Kidney (tissue), 14 donors: ENCODE measurements around the gene ALKBH5. TPM values are rescaled to one million over a fixed set of nuclear protein-coding genes. Genes with fewer than 3 reads are reported as not detected.

Experiments used
- DNase-seq, 5 donors: peaks; one replicate each; pipeline ENCODE4 v3.0.0-alpha.2; 2013 to 2020
- FAIRE-seq: peaks from 2 replicates; lab custom pipeline; 2012; peaks lifted over from hg19 to GRCh38; lab: Jason Lieb, UNC
- H3K27ac ChIP-seq, 2 donors: one replicate each; pipeline ENCODE4 v1.7.0; 2013; ENCODE audit warnings: low read depth in 2 of 2, low read length in 2 of 2, inconsistent platforms in 1 of 2
- H3K27me3 ChIP-seq: one replicate; pipeline ENCODE4 v1.7.1; 2013; ENCODE audit warnings: low read length, inconsistent platforms; ENCODE audit not compliant: control insufficient read depth, insufficient read depth
- H3K36me3 ChIP-seq, 3 donors: one replicate each; pipeline versions ENCODE4 v1.7.0 to v1.7.1; 2013; ENCODE audit warnings: low read length in 3 of 3, control low read depth in 1 of 3, inconsistent platforms in 1 of 3; ENCODE audit not compliant: insufficient read depth in 3 of 3, control insufficient read depth in 2 of 3
- H3K4me1 ChIP-seq, 3 donors: one replicate each; pipeline versions ENCODE4 v1.7.0 to v1.7.1; 2013; ENCODE audit warnings: low read length in 3 of 3, inconsistent platforms in 1 of 3, low read depth in 1 of 3; ENCODE audit not compliant: control insufficient read depth in 2 of 3, insufficient read depth in 2 of 3
- H3K4me3 ChIP-seq, 3 donors: one replicate each; pipeline versions ENCODE4 v1.7.0 to v1.8.1; 2013; ENCODE audit warnings: low read length in 3 of 3, control low read depth in 1 of 3, inconsistent platforms in 1 of 3
- H3K9ac ChIP-seq, 3 donors: one replicate each; pipeline versions ENCODE4 v1.7.0 to v1.7.1; 2013; ENCODE audit warnings: low read length in 3 of 3, control low read depth in 1 of 3, inconsistent platforms in 1 of 3
- H3K9me3 ChIP-seq, 3 donors: one replicate each; pipeline versions ENCODE4 v1.7.0 to v1.7.1; 2013; ENCODE audit warnings: low read length in 3 of 3, control low read depth in 1 of 3, inconsistent platforms in 1 of 3; ENCODE audit not compliant: control insufficient read depth in 2 of 3, insufficient read depth in 1 of 3
- intact Hi-C: fragments of 100-400 bp; cut with DNase I; formaldehyde crosslinking; loops from one replicate; pipeline ENCODE4 v1.11.1; 2022
- polyA plus RNA-seq: library from polyadenylated mRNA; stranded (reverse); fragments of 350-450 nt; fragmentation: Illumina TruSeq; extraction: RNeasy Lipid Tissue Mini Kit (QIAGEN cat#74804); gene quantifications from one replicate; pipeline ENCODE4 v1.2.3, GENCODE V29; 2014; ENCODE audit warnings: low read depth, low replicate concordance; ENCODE audit not compliant: insufficient read depth
- total RNA-seq: library from RNA; stranded (reverse); fragmentation: NEBNext Ultra II Directional; extraction: Animal tissue kit (Norgen Biotek cat#: 25700); gene quantifications from one replicate; pipeline ENCODE4 v1.2.1, GENCODE V29; 2021
- TF ChIP-seq, protein P1 (sequence below): IDR thresholded peaks from 3 replicates; pipeline ENCODE4 v1.5.1; 2012; ENCODE audit warnings: mild to moderate bottlenecking, moderate library complexity, borderline replicate concordance; ENCODE audit not compliant: insufficient read depth; ENCODE audit errors: extremely low read depth
- donor health status: control.
- donor health status: control.
- donor health status: control.
- donor health status: control.
- donor health status: control.
- donor health status: DM: yes; HTN: yes; CAD: no.
- donor health status: Normal renal cell carcinoma (clear cell type).

The ALKBH5 gene
- total and polyA plus RNA-seq, 2 donors from 2014 or later = 67.1 to 94.4 TPM

DNA sequence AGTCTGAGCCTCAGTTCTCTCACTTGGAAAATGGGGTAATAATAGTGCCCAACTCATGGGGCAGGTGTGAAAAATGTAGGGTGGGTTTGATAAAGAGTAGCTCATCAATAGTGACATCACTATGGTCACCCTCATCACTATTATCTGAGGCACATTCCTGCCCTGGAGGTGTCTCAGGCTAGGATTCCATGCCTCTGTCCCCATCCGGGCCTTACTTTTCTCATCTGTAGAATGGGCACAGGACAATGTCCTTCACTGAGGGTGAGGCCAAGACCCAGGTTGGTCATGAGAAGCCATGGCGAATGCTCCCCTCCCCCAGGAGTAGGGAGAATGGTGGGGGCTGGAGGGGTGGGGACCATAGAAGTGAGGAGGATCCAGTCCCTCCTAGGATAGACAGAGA lies 44.5 kb upstream of the ALKBH5 start:
- Histone ChIP-seq H3K27me3 (no peaks in the 10 kb centered on the region), H3K27ac (no peak overlapping the region), H3K9me3 (no peaks in the 10 kb centered on the region), H3K9ac (no peak overlapping the region), H3K4me3 (no peak overlapping the region), H3K4me1 (no peaks in the 10 kb centered on the region), H3K36me3 (no peaks in the 10 kb centered on the region)
- intact Hi-C loops = no loop called here
- DNase-seq (no peak), FAIRE-seq (no peak)
- TF ChIP-seq, protein P1, sequence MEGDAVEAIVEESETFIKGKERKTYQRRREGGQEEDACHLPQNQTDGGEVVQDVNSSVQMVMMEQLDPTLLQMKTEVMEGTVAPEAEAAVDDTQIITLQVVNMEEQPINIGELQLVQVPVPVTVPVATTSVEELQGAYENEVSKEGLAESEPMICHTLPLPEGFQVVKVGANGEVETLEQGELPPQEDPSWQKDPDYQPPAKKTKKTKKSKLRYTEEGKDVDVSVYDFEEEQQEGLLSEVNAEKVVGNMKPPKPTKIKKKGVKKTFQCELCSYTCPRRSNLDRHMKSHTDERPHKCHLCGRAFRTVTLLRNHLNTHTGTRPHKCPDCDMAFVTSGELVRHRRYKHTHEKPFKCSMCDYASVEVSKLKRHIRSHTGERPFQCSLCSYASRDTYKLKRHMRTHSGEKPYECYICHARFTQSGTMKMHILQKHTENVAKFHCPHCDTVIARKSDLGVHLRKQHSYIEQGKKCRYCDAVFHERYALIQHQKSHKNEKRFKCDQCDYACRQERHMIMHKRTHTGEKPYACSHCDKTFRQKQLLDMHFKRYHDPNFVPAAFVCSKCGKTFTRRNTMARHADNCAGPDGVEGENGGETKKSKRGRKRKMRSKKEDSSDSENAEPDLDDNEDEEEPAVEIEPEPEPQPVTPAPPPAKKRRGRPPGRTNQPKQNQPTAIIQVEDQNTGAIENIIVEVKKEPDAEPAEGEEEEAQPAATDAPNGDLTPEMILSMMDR = no peak

DNA sequence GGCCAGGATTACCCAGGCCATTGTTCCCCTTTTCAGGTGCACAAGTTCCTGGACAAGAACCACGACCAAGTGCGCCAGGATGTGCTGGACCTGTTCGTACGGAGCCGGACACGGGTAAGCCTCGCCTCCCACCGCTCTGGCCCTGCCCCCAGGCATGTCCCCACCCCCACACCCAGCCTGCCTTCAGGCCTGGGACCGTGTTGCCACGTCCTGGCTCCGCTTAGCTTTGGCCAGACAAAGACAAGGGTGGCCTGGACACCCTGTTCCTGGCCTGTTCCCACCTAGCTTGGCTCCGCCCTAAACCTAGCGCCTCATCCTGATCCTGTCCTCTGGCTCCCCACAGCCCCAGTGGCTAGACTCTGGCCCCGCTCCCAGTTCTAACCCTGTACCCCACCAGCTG lies 44.1 kb upstream of the ALKBH5 start:
- no peak overlapping the region for H3K4me3 ChIP-seq
- FAIRE-seq (no peak), DNase-seq (no peak)
- TF ChIP-seq, protein P1 = no peak
- no peak overlapping the region for H3K27ac ChIP-seq
- H3K27me3 ChIP-seq = no peaks in the 10 kb centered on the region
- H3K4me1 ChIP-seq = no peaks in the 10 kb centered on the region
- no peaks in the 10 kb centered on the region for H3K9me3 ChIP-seq
- intact Hi-C loops = no loop called here
- no peak overlapping the region for H3K9ac ChIP-seq
- H3K36me3 ChIP-seq = no peaks in the 10 kb centered on the region

DNA sequence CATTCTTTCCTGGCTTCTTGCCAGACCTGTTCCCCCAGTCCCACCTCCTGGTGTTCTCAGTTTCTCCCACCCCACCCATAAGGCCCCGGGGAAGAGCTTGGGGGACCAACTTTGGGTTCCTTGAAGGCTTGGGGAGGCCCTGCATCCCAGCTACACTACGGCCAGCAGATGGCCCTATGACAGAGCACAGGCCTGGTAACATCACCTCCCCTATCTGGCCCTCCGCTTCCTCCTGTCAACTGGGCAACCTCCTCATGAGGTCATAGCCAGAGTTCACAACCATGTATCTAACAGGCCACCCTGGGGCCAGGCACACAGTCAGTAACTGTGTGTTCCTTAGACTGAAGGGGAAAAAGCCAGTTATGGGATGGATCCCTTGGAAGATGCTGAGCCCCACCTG lies 43.7 kb upstream of the ALKBH5 start:
- Histone ChIP-seq H3K36me3 (no peaks in the 10 kb centered on the region), H3K27me3 (no peaks in the 10 kb centered on the region), H3K4me1 (no peaks in the 10 kb centered on the region), H3K9me3 (no peaks in the 10 kb centered on the region), H3K4me3 (no peak overlapping the region), H3K9ac (no peak overlapping the region), H3K27ac (no peak overlapping the region)
- DNase-seq (no peak), FAIRE-seq (no peak)
- TF ChIP-seq, protein P1 = no peak
- intact Hi-C loops = no loop called here

DNA sequence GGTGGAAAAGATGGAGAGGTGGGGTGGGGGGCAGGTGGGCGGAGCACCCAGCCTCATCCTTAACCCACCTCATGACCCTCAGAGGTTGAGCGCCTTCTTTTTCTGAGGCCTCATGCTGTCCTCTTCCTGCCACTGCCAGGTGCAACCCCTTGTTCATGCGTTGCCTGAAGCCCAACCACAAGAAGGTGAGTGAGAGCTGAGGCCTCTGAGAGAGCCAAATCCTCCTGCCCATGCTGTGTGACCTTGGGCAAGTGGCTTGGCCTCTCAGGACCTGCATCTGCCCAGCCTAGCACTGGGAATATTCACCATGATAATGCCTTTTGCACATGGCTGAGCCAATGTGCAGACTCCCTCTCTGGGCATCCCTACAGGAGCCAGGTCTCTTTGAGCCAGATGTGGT lies 43.0 kb upstream of the ALKBH5 start:
- Histone ChIP-seq H3K4me1 (no peaks in the 10 kb centered on the region), H3K9ac (no peak overlapping the region), H3K4me3 (no peak overlapping the region), H3K27ac (no peak overlapping the region), H3K9me3 (no peaks in the 10 kb centered on the region), H3K27me3 (no peaks in the 10 kb centered on the region), H3K36me3 (no peaks in the 10 kb centered on the region)
- intact Hi-C loops = no loop called here
- TF ChIP-seq, protein P1 = no peak
- FAIRE-seq (no peak), DNase-seq (no peak)
